CD4-positive, alpha-beta T cell treated with Interferon alpha-2 for 1 hour (primary cell): ENCODE data around the gene CCDC85C.

Experiments
- DNase-seq, 2 donors: peaks; one replicate each; pipeline ENCODE4 v3.0.0-alpha.2; 2020 to 2022

Gene CCDC85C

GRCh38 chr14:99467336-99468078, 136.5 kb downstream of the CCDC85C start:
- DNase-seq: no peak

- DNase-seq: no peak
Measured at GRCh38 chr14:99466758-99467157, 137.2 kb downstream of the CCDC85C start.

- no peak for DNase-seq
Measured at GRCh38 chr14:99465288-99465687, 138.7 kb downstream of the CCDC85C start.

- DNase-seq: no peak
Measured at GRCh38 chr14:99463974-99464373, 140.0 kb downstream of the CCDC85C start.

GRCh38 chr14:99462210-99462609, 141.8 kb downstream of the CCDC85C start:
- DNase-seq: no peak

- no peak for DNase-seq
Measured at GRCh38 chr14:99461411-99462085, 142.5 kb downstream of the CCDC85C start.

- DNase-seq: no peak
Measured at GRCh38 chr14:99460793-99461192, 143.2 kb downstream of the CCDC85C start.

GRCh38 chr14:99459481-99460100, 144.4 kb downstream of the CCDC85C start:
- DNase-seq: no peak

- no peak for DNase-seq
Measured at GRCh38 chr14:99454246-99454645, 149.8 kb downstream of the CCDC85C start.

- no peak for DNase-seq
Measured at GRCh38 chr14:99452968-99453367, 151.0 kb downstream of the CCDC85C start.

GRCh38 chr14:99451234-99451633, 152.8 kb downstream of the CCDC85C start:
- no peak for DNase-seq

GRCh38 chr14:99450266-99450665, 153.7 kb downstream of the CCDC85C start:
- DNase-seq: no peak
